PC-3 (cell line): ENCODE measurements around the gene TAMM41.

Experiments
- EZH2 ChIP-seq: fragments of 300-600 bp; sonication (generic); IDR thresholded peaks from one replicate; pipeline ENCODE4 v1.6.1; 2017; ENCODE audit warnings: antibody characterized with exemption, mild to moderate bottlenecking, low read length; ENCODE audit not compliant: unreplicated experiment
- TF ChIP-seq, protein P1 (sequence below): fragments of 300-600 bp; sonication (generic); conservative IDR thresholded peaks from 2 replicates; pipeline ENCODE4 v1.5.1; 2017; ENCODE audit warnings: antibody characterized with exemption, low read depth, mild to moderate bottlenecking, low read length

DNA sequence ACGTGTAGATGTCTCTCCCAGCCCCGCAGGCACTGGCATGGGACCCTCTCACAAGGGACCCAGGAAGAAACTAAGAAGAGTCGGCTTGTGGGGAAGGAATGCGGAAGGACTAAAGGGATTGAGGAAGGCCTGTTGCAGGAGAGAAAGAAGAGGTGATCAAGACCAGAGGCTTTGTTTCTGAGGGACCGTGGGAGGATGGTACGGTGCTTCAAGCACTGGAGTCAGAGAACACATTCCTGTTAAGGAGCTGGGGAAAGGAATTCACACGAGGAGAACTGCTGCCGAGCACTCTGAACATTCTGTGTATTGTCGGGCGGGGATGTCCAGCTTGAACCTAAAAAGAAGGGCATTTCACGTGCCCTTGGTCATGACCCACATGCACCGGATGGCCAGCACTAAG lies 91.4 kb downstream of the TAMM41 start:
- TF ChIP-seq, protein P1, sequence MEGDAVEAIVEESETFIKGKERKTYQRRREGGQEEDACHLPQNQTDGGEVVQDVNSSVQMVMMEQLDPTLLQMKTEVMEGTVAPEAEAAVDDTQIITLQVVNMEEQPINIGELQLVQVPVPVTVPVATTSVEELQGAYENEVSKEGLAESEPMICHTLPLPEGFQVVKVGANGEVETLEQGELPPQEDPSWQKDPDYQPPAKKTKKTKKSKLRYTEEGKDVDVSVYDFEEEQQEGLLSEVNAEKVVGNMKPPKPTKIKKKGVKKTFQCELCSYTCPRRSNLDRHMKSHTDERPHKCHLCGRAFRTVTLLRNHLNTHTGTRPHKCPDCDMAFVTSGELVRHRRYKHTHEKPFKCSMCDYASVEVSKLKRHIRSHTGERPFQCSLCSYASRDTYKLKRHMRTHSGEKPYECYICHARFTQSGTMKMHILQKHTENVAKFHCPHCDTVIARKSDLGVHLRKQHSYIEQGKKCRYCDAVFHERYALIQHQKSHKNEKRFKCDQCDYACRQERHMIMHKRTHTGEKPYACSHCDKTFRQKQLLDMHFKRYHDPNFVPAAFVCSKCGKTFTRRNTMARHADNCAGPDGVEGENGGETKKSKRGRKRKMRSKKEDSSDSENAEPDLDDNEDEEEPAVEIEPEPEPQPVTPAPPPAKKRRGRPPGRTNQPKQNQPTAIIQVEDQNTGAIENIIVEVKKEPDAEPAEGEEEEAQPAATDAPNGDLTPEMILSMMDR: no peak
- TF ChIP-seq EZH2: no peak
